K562 (cell line): ENCODE results near the gene DLGAP1. TPM values are rescaled to one million over a fixed set of nuclear protein-coding genes. Genes with fewer than 3 reads are reported as not detected.
A peak's percentile ranks its signal among the peaks of the same experiment; 100 is the strongest.

Experiments
- ATAC-seq: fragments of 200-7000 bp; cut with Tn5 transposase; 3 replicates; pipeline ENCODE4 v1.9.1; 2020; ENCODE audit warnings: moderate library complexity
- BruUV-seq: library from RNA; stranded (reverse); fragments of 400-500 nt; replicated peaks from 2 replicates; lab custom pipeline; 2021; lab: Mats Ljungman, UMichigan
- CTCF ChIA-PET: fragments of 300-600 bp; formaldehyde crosslinking; extraction: SDS; loops from one replicate; lab custom pipeline; 2021; ENCODE audit warnings: low intra/inter-chr PET ratio; lab: Yijun Ruan, JAX
- POLR2A ChIA-PET: fragments of 300-600, 350-650 bp; sonication (Branson Sonifier 250); formaldehyde crosslinking; extraction: SDS; loops from one replicate; lab custom pipeline; 2021; ENCODE audit warnings: antibody characterized with exemption, inconsistent platforms; lab: Yijun Ruan, JAX
- DNase-seq, 4 experiments: peaks; one replicate each; pipeline versions ENCODE4 v3.0.0 to v3.0.0-alpha.2; 2011 to 2018; ENCODE audit warnings: low spot score in 3 of 4, mixed read lengths in 3 of 4; ENCODE audit errors: extremely low read depth in 1 of 4
- FAIRE-seq: peaks from 2 replicates; lab custom pipeline; 2011; peaks lifted over from hg19 to GRCh38; lab: Jason Lieb, UNC
- H2AFZ ChIP-seq: 2 replicates; pipeline ENCODE4 v1.6.0; 2011; ENCODE audit warnings: low read depth, low read length, control low read depth, inconsistent platforms
- H3K27ac ChIP-seq: fragments of 200-600 bp; 3 replicates; pipeline ENCODE4 v1.8.0; 2011; ENCODE audit warnings: low read depth, mild to moderate bottlenecking, control low read depth, inconsistent platforms, low read length, moderate library complexity, mixed read lengths; ENCODE audit errors: extremely low read depth
- H3K27me3 ChIP-seq, 2 experiments: fragments of 300-600 bp in 1 of 2; 2 replicates in 1 of 2; 3 replicates in 1 of 2; pipeline versions ENCODE4 v1.6.0 to v1.8.0; 2011; ENCODE audit warnings: inconsistent platforms in 2 of 2, low read length in 2 of 2, mild to moderate bottlenecking in 1 of 2, mixed read lengths in 1 of 2, moderate library complexity in 1 of 2; ENCODE audit not compliant: control insufficient read depth in 2 of 2, insufficient read depth in 2 of 2
- H3K36me3 ChIP-seq: fragments of 300-600 bp; 3 replicates; pipeline ENCODE4 v1.8.0; 2011; ENCODE audit warnings: mild to moderate bottlenecking, low read length, inconsistent platforms; ENCODE audit not compliant: control insufficient read depth, insufficient read depth
- H3K4me1 ChIP-seq, 2 experiments: fragments of 200-600 bp in 1 of 2; replicated peaks in 1 of 2; 2 replicates in 1 of 2; 3 replicates in 1 of 2; pipeline versions ENCODE4 v1.5.1 to v1.8.0; 2011; ENCODE audit warnings: inconsistent platforms in 2 of 2, low read length in 2 of 2, mild to moderate bottlenecking in 1 of 2, mixed read lengths in 1 of 2, moderate library complexity in 1 of 2; ENCODE audit not compliant: control insufficient read depth in 2 of 2, insufficient read depth in 2 of 2
- H3K4me2 ChIP-seq: 2 replicates; pipeline ENCODE4 v1.6.1; 2011; ENCODE audit warnings: low read length, control low read depth, inconsistent platforms, mixed read lengths; ENCODE audit not compliant: insufficient read depth
- H3K4me3 ChIP-seq: fragments of 200-600 bp; sonication (generic), shearing (Covaris generic); 2 replicates; pipeline ENCODE4 v1.5.1; 2016; ENCODE audit warnings: control low read depth, inconsistent platforms
- H3K79me2 ChIP-seq: fragments of 200-600 bp; 3 replicates; pipeline ENCODE4 v1.8.0; 2011; ENCODE audit warnings: low read length, inconsistent platforms; ENCODE audit not compliant: control insufficient read depth, insufficient read depth
- H3K9ac ChIP-seq, 2 experiments: 2 replicates each; pipeline versions ENCODE4 v1.6.0 to v1.6.1; 2011; ENCODE audit warnings: low read depth in 2 of 2, low read length in 2 of 2, control low read depth in 1 of 2, inconsistent platforms in 1 of 2, mild to moderate bottlenecking in 1 of 2, mixed read lengths in 1 of 2; ENCODE audit not compliant: insufficient read depth in 1 of 2
- H3K9me1 ChIP-seq: one replicate; pipeline ENCODE4 v1.6.0; 2011; ENCODE audit warnings: inconsistent platforms, mild to moderate bottlenecking, low read length, moderate library complexity; ENCODE audit not compliant: control insufficient read depth, insufficient read depth
- H3K9me3 ChIP-seq: replicated peaks from 2 replicates; pipeline ENCODE4 v1.5.1; 2011; ENCODE audit warnings: low read depth, low read length, inconsistent platforms; ENCODE audit not compliant: control insufficient read depth, insufficient read depth
- H4K20me1 ChIP-seq: replicated peaks from 2 replicates; pipeline ENCODE4 v1.6.1; 2011; ENCODE audit warnings: low read length, inconsistent platforms, mixed read lengths; ENCODE audit not compliant: control insufficient read depth, insufficient read depth
- CEBPG ChIP-seq, 3 experiments: fragments of 200-800 bp in 1 of 3; sonication (Bioruptor generic) in 1 of 3; sonication (generic) in 1 of 3; formaldehyde crosslinking in 1 of 3; IDR thresholded peaks in 2 of 3; conservative IDR thresholded peaks in 1 of 3; 2 replicates each; pipeline versions ENCODE4 v1.6.1 to v1.8.0; 2016 to 2022; ENCODE audit warnings: missing compliant biosample characterization in 2 of 3, missing genetic modification characterization in 2 of 3, mild to moderate bottlenecking in 1 of 3, missing genetic modification reagents in 1 of 3
- ELF2 ChIP-seq: fragments of 250-450 bp; sonication (Bioruptor Pico); IDR thresholded peaks from 2 replicates; pipeline ENCODE4 v1.5.0; 2021; ENCODE audit warnings: mild to moderate bottlenecking
- GMEB1 ChIP-seq: fragments of 250-450 bp; sonication (Bioruptor Pico); IDR thresholded peaks from 2 replicates; pipeline ENCODE4 v1.4.0; 2020; ENCODE audit warnings: mild to moderate bottlenecking
- HOMEZ ChIP-seq: fragments of 250-450 bp; sonication (Bioruptor Pico); IDR thresholded peaks from 2 replicates; pipeline ENCODE4 v1.4.0; 2020; ENCODE audit warnings: mild to moderate bottlenecking, moderate library complexity
- NFIC ChIP-seq: fragments of 450-650 bp; IDR thresholded peaks from 2 replicates; pipeline ENCODE4 v1.6.1; 2017; ENCODE audit warnings: mild to moderate bottlenecking, inconsistent platforms
- RFX5 ChIP-seq: IDR thresholded peaks from 2 replicates; pipeline ENCODE4 v1.6.1; 2011; ENCODE audit warnings: low read depth, mild to moderate bottlenecking, improper control_type of control experiment, low read length
- SIN3B ChIP-seq: fragments of 450-650 bp; IDR thresholded peaks from 2 replicates; pipeline ENCODE4 v1.6.1; 2017; ENCODE audit warnings: low read depth, mild to moderate bottlenecking, moderate library complexity
- SMAD4 ChIP-seq: fragments of 250-450 bp; sonication (Bioruptor Pico); conservative IDR thresholded peaks from 2 replicates; pipeline ENCODE4 v1.8.0; 2021; ENCODE audit warnings: inconsistent platforms, mild to moderate bottlenecking, moderate library complexity
- WGBS: fragments of 100-300 bp; shearing (Covaris generic); methylation state at CpG from one replicate; pipeline ENCODE4 v1.1.6; 2016; ENCODE audit warnings: low coverage, mixed read lengths; ENCODE audit not compliant: insufficient coverage; ENCODE audit errors: missing lambda C conversion rate; 5-methylcytosine and 5-hydroxymethylcytosine counted together
- in situ Hi-C: fragments of 300-500 bp; cut with MboI; formaldehyde crosslinking; loops from 4 replicates; pipeline ENCODE4 v1.15.0; 2018; ENCODE audit warnings: inconsistent platforms, mixed read lengths
- intact Hi-C: fragments of 100-400 bp; cut with micrococcal nuclease; formaldehyde crosslinking; loops from 2 replicates; pipeline ENCODE4 v1.14.2; 2022
- polyA plus RNA-seq, 8 experiments: library from polyadenylated mRNA; depleted of rRNA in 4 of 8; stranded (reverse) in 5 of 8; unstranded in 3 of 8; fragments of >200 nt; fragmentation: Nextera tagmentation in 2 of 8; fragmentation: Illumina TruSeq in 1 of 8; extraction: Ambion mirVana in 2 of 8; extraction: Trizol in 1 of 8; gene quantifications; 2 replicates each; pipeline versions ENCODE4 v1.2.1 to v1.2.3, GENCODE V29; 2011 to 2014; ENCODE audit warnings: inconsistent platforms in 1 of 8, missing spikeins in 1 of 8
- total RNA-seq, 7 experiments: library from RNA; depleted of rRNA in 6 of 7; stranded (reverse); fragments of >200 nt in 6 of 7; fragmentation: Illumina TruSeq in 2 of 7; extraction: Trizol in 2 of 7; gene quantifications; 2 replicates each; pipeline versions ENCODE4 v1.2.1 to v1.2.3, GENCODE V29; 2011 to 2021; ENCODE audit warnings: low replicate concordance in 1 of 7

The DLGAP1 gene
- total and polyA plus RNA-seq, 9 of the 15 experiments (the other 6 are each of a cell fraction or from before 2014, with no cell fraction given): 0.04 to 0.22 (median 0.08) TPM

- TF ChIP-seq HOMEZ (no peak), GMEB1 (CRISPR knock-in tag) (no peak), ELF2 (CRISPR knock-in tag) (no peak)
- TF ChIP-seq, all 486 proteins: peak for 0
Measured at GRCh38 chr18:3792711-3793110, 662.4 kb downstream of the DLGAP1 start (continued).

GRCh38 chr18:3791238-3791637 lies 663.9 kb downstream of the DLGAP1 start:
- H3K9me1 ChIP-seq: no peaks in the 10 kb centered on the region
- no peaks in the 10 kb centered on the region for H3K9me3 ChIP-seq
- H3K4me2 ChIP-seq: no peak overlapping the region
- TF ChIP-seq SIN3B (no peak), CEBPG (CRISPR knock-in tag; IDR thresholded peaks at IDR 0.05) (no peak), CEBPG (tag; conservative IDR thresholded peaks at IDR 0.05 in 1 of 2, IDR thresholded peaks at IDR 0.05 in 1 of 2) (peak in 1 of 2 experiments; percentile 43; a peak in 1 of 4 replicates), RFX5 (no peak), SMAD4 (CRISPR knock-in tag) (no peak), NFIC (peak; percentile 51; the same call in 1 of the 2 replicates)
- DNase-seq: no peak
- H3K36me3 ChIP-seq: no peaks in the 10 kb centered on the region
- WGBS: 1% methylated on average over 4 of the region's 4 CpGs
- ChIA-PET POLR2A (interaction anchor here (0.6 kb wide), 1 partner anchor 125 kb away, joined by 3 read pairs; no protein-coding TSS in a partner anchor), CTCF (no interaction called here)
- ATAC-seq: no peak
- no peak for FAIRE-seq
- H3K27me3 ChIP-seq: peaks cover 15 to 19% of the 10 kb centered on the region in 2 experiments
- H2AFZ ChIP-seq: no peak overlapping the region
- no TSS peak for BruUV-seq
- H3K4me3 ChIP-seq: no peak overlapping the region
- in situ Hi-C loops (no loop called here), intact Hi-C loops (no loop called here)
- no peak overlapping the region for H3K9ac ChIP-seq
- no peaks in the 10 kb centered on the region for H3K4me1 ChIP-seq
- H4K20me1 ChIP-seq: no peaks in the 10 kb centered on the region
- no peak overlapping the region for H3K27ac ChIP-seq
- no peaks in the 10 kb centered on the region for H3K79me2 ChIP-seq
